SH-SY5Y (cell line): ENCODE measurements around the gene G0S2.

Experiments
- GATA2 ChIP-seq: IDR thresholded peaks from 2 replicates; pipeline ENCODE4 v1.6.1; 2011; ENCODE audit warnings: mild to moderate bottlenecking, low read depth, low read length
- GATA3 ChIP-seq: IDR thresholded peaks from 2 replicates; pipeline ENCODE4 v1.6.1; 2011; ENCODE audit warnings: low read depth, mild to moderate bottlenecking, low read length, moderate library complexity

DNA sequence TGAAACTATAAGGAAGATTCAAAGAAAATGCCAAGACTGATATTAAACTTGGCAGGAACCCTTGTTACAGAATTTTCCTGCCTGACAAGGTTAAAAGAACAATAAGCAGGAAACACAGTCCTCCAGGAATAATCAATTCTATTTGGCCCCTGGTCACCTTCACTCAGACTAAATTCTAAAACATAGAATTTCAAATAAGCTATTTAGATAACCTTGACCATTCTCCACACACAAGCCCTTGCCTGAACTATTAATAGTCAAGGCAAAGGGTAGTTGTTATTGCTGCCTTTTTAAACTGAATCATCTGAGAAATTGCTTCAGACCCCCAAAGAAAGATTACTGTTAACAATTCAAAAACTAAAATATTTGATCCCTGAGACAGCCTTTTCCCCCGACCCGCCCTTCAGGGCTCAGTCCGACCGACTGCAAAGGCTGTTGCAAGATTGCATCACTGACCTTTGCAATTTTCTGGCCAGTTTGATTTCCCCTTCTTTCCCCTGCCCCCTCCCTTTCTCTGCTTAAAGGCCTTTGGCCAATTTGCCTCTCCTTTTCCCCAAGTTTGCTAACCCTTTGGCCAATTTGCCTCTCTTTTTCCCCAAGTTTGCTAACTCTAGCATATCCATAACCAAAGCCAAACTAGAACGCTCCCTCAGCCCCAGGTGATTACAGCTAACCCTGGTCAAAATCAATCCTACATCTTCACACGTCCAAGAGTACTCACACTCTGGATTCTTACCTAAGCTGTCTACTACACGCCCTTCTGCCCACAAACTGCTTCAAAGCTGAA is 1.4 kb upstream of the G0S2 start:
- TF ChIP-seq GATA2: no peak
- TF ChIP-seq GATA3: no peak
